Measurements from ENCODE around the gene RFX4. TPM values are rescaled to one million over a fixed set of nuclear protein-coding genes. Genes with fewer than 3 reads are reported as not detected.

Gene RFX4
- total and polyA plus RNA-seq, 2 of the 8 experiments (the other 6 are each of a cell fraction or from before 2014, with no cell fraction given), result 0.06 TPM; not detected in 1

DNA sequence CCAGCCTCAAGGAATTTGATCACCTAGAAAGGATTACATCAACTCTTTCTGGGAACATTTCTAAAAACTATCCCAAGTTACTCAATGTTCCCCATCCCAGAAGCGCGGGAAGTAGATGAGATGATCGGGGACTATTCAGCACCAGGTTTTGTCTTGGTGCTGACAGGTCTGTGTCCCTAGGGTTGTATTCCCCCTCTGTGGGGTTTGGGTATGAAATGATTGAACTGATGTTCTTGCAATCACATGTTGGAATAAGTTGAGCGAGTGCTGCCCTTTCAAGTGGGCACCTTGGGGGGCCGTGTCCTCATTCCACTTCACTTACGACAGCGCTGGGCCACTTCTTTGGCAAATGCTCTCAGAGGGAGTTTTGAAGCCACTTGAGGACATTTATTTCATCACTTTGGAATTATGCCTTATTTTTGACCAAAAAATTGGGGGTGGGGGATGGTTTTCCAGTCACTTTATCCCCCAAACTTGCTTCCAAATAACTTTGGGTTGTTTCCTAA is 69.8 kb downstream of the RFX4 start:
- Histone ChIP-seq H3K4ac (replicated peaks; ENCODE audit: insufficient read length, low read depth, low read length) (no peak overlapping the region), H4K8ac (ENCODE audit: extremely low read depth, insufficient read depth, low read length) (no peak overlapping the region), H4K91ac (replicated peaks; ENCODE audit: insufficient read length, low read length) (no peak overlapping the region), H3K18ac (ENCODE audit: extremely low read depth, low read length) (no peak overlapping the region), H3K4me3 (ENCODE audit: extremely low read depth in 1 of 4, insufficient read depth in 2 of 4, low read depth in 3 of 4, low read length in 4 of 4) (no peak overlapping the region), H2BK20ac (ENCODE audit: low read length) (no peak overlapping the region), H3K27ac (ENCODE audit: low read depth, low read length) (no peak overlapping the region), H2BK120ac (replicated peaks; ENCODE audit: low read depth, low read length) (no peak overlapping the region), H3K79me1 (ENCODE audit: low read depth, low read length) (no peaks in the 10 kb centered on the region), H2AK5ac (ENCODE audit: low read depth, low read length) (no peak overlapping the region), H3K56ac (replicated peaks; ENCODE audit: insufficient read length, low read depth, low read length) (no peak overlapping the region), H3K4me2 (ENCODE audit: insufficient read depth in 1 of 2, low read depth in 2 of 2, low read length in 2 of 2) (no peak overlapping the region), H4K5ac (ENCODE audit: insufficient read length, low read depth, low read length) (no peak overlapping the region), H3K23me2 (ENCODE audit: low read depth, low read length) (no peaks in the 10 kb centered on the region), H3K79me2 (ENCODE audit: control insufficient read depth in 1 of 2, insufficient read depth in 2 of 2, low read length in 2 of 2) (no peaks in the 10 kb centered on the region), H3K9me3 (ENCODE audit: insufficient read depth in 2 of 2, low read depth in 1 of 2, low read length in 1 of 2) (no peaks in the 10 kb centered on the region), H3K9ac (replicated peaks in 1 of 4; ENCODE audit: extremely low read depth in 1 of 4, low read depth in 3 of 4, low read length in 3 of 4) (no peak overlapping the region), H3K23ac (ENCODE audit: insufficient read length) (no peak overlapping the region), H2BK12ac (ENCODE audit: low read depth, low read length) (no peak overlapping the region), H3K36me3 (ENCODE audit: control insufficient read depth in 2 of 4, insufficient read depth in 4 of 4, low read length in 3 of 4) (no peaks in the 10 kb centered on the region), H2BK15ac (ENCODE audit: low read length) (no peak overlapping the region), H4K20me1 (replicated peaks in 1 of 2; ENCODE audit: control insufficient read depth in 1 of 2, insufficient read depth in 2 of 2, low read length in 2 of 2) (no peaks in the 10 kb centered on the region), H2AFZ (ENCODE audit: low read length) (no peak overlapping the region), H3K27me3 (replicated peaks in 1 of 4; ENCODE audit: control insufficient read depth in 3 of 4, extremely low read depth in 1 of 4, insufficient read depth in 3 of 4, low read length in 3 of 4) (no peaks in the 10 kb centered on the region), H2BK5ac (ENCODE audit: low read depth, low read length) (no peak overlapping the region), H3K14ac (ENCODE audit: insufficient read length) (no peak overlapping the region), H3K4me1 (replicated peaks in 1 of 4; ENCODE audit: control insufficient read depth in 3 of 4, insufficient read depth in 4 of 4, low read length in 3 of 4) (no peaks in the 10 kb centered on the region)
- DNase-seq (ENCODE audit: low read depth in 1 of 2, low spot score in 2 of 2) (no peak), FAIRE-seq (no peak)
- ChIA-PET POLR2A (ENCODE audit: partially characterized antibody) (no interaction called here), CTCF (ENCODE audit: partially characterized antibody) (interaction anchor here (1.3 kb wide), 1 partner anchor 267 kb away, joined by 3 read pairs; no protein-coding TSS in a partner anchor)
- WGBS, 2 experiments (ENCODE audit: extremely low coverage in 1 of 2, insufficient coverage in 1 of 2, insufficient read length in 1 of 2, insufficient replicate concordance in 2 of 2, low coverage in 1 of 2, low lambda C conversion rate in 2 of 2, missing lambda C conversion rate in 1 of 2), result 92% methylated on average over 7 of the region's 7 CpGs; no CpG with 5 or more reads in 1 of the 2 experiments
- TF ChIP-seq, protein P1, sequence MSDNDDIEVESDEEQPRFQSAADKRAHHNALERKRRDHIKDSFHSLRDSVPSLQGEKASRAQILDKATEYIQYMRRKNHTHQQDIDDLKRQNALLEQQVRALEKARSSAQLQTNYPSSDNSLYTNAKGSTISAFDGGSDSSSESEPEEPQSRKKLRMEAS (IDR thresholded peaks at IDR 0.05), result no peak
- TF ChIP-seq HDAC6 (IDR thresholded peaks at IDR 0.05; ENCODE audit: low read depth, low read length) (no peak), TBP (IDR thresholded peaks at IDR 0.05; ENCODE audit: low read depth, low read length) (no peak), RXRA (IDR thresholded peaks at IDR 0.05; ENCODE audit: insufficient read depth, low read depth, low read length) (no peak), SUZ12 (IDR thresholded peaks at IDR 0.05; ENCODE audit: low read length) (no peak), KDM1A (IDR thresholded peaks at IDR 0.05; ENCODE audit: borderline replicate concordance, low read length) (no peak), KDM5A (IDR thresholded peaks at IDR 0.05; ENCODE audit: low read length) (no peak), JUN (IDR thresholded peaks at IDR 0.05; ENCODE audit: low read depth, low read length) (no peak)
- TF ChIP-seq, protein P2, sequence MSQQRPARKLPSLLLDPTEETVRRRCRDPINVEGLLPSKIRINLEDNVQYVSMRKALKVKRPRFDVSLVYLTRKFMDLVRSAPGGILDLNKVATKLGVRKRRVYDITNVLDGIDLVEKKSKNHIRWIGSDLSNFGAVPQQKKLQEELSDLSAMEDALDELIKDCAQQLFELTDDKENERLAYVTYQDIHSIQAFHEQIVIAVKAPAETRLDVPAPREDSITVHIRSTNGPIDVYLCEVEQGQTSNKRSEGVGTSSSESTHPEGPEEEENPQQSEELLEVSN (IDR thresholded peaks at IDR 0.05), result no peak
- TF ChIP-seq, protein P3, sequence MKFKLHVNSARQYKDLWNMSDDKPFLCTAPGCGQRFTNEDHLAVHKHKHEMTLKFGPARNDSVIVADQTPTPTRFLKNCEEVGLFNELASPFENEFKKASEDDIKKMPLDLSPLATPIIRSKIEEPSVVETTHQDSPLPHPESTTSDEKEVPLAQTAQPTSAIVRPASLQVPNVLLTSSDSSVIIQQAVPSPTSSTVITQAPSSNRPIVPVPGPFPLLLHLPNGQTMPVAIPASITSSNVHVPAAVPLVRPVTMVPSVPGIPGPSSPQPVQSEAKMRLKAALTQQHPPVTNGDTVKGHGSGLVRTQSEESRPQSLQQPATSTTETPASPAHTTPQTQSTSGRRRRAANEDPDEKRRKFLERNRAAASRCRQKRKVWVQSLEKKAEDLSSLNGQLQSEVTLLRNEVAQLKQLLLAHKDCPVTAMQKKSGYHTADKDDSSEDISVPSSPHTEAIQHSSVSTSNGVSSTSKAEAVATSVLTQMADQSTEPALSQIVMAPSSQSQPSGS (IDR thresholded peaks at IDR 0.05; ENCODE audit: low read length), result no peak
